ENCODE results near the gene ZSWIM6. TPM values are rescaled to one million over a fixed set of nuclear protein-coding genes. Genes with fewer than 3 reads are reported as not detected.
A peak's percentile ranks its signal among the peaks of the same experiment; 100 is the strongest.

ZSWIM6 gene
- 1 to 10 TPM; 4.4 TPM for total RNA-seq

GRCh38 chr5:61331407-61332357, at the start of gene ZSWIM6:
Gene ZSWIM6, plus strand, starts transcription at chr5:61332258. Its CDS starts 15 bp downstream, at chr5:61332273.
- H3K4me1 Mint-ChIP-seq (ENCODE audit: low read depth), result peaks cover 46% of the 10 kb centered on the region
- TF ChIP-seq, protein P1, sequence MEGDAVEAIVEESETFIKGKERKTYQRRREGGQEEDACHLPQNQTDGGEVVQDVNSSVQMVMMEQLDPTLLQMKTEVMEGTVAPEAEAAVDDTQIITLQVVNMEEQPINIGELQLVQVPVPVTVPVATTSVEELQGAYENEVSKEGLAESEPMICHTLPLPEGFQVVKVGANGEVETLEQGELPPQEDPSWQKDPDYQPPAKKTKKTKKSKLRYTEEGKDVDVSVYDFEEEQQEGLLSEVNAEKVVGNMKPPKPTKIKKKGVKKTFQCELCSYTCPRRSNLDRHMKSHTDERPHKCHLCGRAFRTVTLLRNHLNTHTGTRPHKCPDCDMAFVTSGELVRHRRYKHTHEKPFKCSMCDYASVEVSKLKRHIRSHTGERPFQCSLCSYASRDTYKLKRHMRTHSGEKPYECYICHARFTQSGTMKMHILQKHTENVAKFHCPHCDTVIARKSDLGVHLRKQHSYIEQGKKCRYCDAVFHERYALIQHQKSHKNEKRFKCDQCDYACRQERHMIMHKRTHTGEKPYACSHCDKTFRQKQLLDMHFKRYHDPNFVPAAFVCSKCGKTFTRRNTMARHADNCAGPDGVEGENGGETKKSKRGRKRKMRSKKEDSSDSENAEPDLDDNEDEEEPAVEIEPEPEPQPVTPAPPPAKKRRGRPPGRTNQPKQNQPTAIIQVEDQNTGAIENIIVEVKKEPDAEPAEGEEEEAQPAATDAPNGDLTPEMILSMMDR (IDR thresholded peaks at IDR 0.05), result no peak

DNA sequence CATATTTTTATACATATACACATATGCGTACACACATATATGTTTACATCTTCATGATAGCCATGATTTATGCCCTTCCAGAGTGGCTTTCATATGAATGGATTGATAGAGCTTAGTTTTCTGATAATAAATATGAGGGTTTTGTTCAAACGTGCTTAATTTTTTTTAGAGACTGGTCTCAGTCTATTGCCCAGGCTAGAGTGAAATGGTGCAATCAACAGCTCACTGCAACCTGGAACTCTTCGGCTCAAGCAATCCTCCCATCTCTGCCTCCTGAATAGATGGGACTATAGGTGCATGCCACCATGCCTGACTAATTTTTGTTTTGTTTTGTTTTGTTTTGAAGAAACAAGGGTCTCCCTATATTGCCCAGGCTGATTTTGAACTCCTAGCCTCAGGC, 48.6 kb upstream of the ZSWIM6 start:
- ChIA-PET POLR2A (no interaction called here), CTCF (no interaction called here)
- no peak for DNase-seq
- H3K4me3 Mint-ChIP-seq, result no peak overlapping the region
- no peaks in the 10 kb centered on the region for H3K9me3 Mint-ChIP-seq
- H3K27me3 Mint-ChIP-seq, result no peaks in the 10 kb centered on the region
- TF ChIP-seq, protein P1 (IDR thresholded peaks at IDR 0.05), result no peak
- intact Hi-C loops (cut with micrococcal nuclease), result no loop called here
- no peaks in the 10 kb centered on the region for H3K36me3 Mint-ChIP-seq (ENCODE audit: low read depth)
- no peak overlapping the region for H3K27ac Mint-ChIP-seq
- peaks cover 15% of the 10 kb centered on the region for H3K4me1 Mint-ChIP-seq (ENCODE audit: low read depth)
- peak; percentile 18 for ATAC-seq

More at GRCh38 chr5:61331407-61332357, at the start of gene ZSWIM6:
- H3K36me3 Mint-ChIP-seq (ENCODE audit: low read depth), result peaks cover 9% of the 10 kb centered on the region
- peaks cover 12% of the 10 kb centered on the region for H3K27me3 Mint-ChIP-seq
- CTCF ChIA-PET, result interaction anchor here (0.9 to 1.7 kb wide), 5 partner anchors 8 to 326 kb away, joined by 3 to 5 read pairs (median 4); no protein-coding TSS in a partner anchor
- DNase-seq (peak; percentile 100), ATAC-seq (peak; percentile 90)
- POLR2A ChIA-PET, result interaction anchor here (0.7 to 1.6 kb wide), 6 partner anchors 10 to 632 kb away, joined by 3 to 5 read pairs (median 3); partner anchors contain the start of gene DEPDC1B
- H3K27ac Mint-ChIP-seq, result peak within 1 kb of the TSS; percentile 91
- H3K4me3 Mint-ChIP-seq, result peak within 1 kb of the TSS; percentile 81
- H3K9me3 Mint-ChIP-seq, result no peaks in the 10 kb centered on the region
- intact Hi-C loops (cut with micrococcal nuclease), result loop anchor here (5.0 kb wide), 1 partner anchor 76 kb away; no protein-coding TSS in a partner anchor

GRCh38 chr5:61285531-61285930, 46.5 kb upstream of the ZSWIM6 start:
- H3K4me3 Mint-ChIP-seq, result no peak overlapping the region
- no peaks in the 10 kb centered on the region for H3K27me3 Mint-ChIP-seq
- ChIA-PET CTCF (interaction anchor here (1.0 to 1.1 kb wide), 2 partner anchors 68 to 373 kb away, joined by 3 read pairs; no protein-coding TSS in a partner anchor), POLR2A (no interaction called here)
- no peaks in the 10 kb centered on the region for H3K9me3 Mint-ChIP-seq
- no peaks in the 10 kb centered on the region for H3K36me3 Mint-ChIP-seq (ENCODE audit: low read depth)
- intact Hi-C loops (cut with micrococcal nuclease), result no loop called here
- ATAC-seq (no peak), DNase-seq (no peak)
- TF ChIP-seq, protein P1 (IDR thresholded peaks at IDR 0.05), result no peak
- peaks cover 8% of the 10 kb centered on the region for H3K4me1 Mint-ChIP-seq (ENCODE audit: low read depth)
- no peak overlapping the region for H3K27ac Mint-ChIP-seq

DNA sequence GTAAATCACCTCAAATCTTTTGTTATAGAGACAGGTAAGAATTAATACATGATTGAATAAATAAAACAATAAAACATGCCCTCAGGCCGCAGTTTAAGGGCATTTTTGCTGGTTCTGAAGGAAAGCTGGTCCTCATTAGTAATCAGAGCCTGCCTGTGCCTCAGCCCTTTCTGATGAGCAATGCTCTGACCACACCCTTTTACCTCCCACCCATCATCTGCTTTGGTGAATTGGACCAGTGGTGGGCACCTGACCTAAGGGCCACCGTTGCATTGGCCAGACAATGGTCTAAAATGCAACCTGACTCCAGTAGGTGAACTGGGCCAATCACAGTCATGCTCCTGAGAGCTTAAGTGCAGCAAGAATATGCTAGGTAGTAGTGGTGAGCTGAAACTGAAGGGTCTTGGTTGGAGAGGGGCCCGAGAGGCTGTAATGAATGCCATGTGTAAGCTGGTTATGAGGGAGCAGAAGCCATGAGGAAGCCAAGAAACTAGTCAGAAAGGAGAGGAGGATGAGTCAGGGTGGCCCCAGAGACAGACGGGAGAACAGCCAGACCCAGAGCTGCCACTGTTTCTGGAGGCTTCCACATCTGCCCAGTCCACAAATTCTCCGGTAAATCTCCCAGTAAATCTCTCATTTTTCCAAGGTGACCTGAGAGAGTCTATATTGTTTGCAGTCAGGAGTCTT, 45.5 kb upstream of the ZSWIM6 start:
- Mint-ChIP-seq H3K27me3 (no peaks in the 10 kb centered on the region), H3K4me3 (no peak overlapping the region), H3K36me3 (ENCODE audit: low read depth) (no peaks in the 10 kb centered on the region), H3K27ac (no peak overlapping the region), H3K9me3 (no peaks in the 10 kb centered on the region), H3K4me1 (ENCODE audit: low read depth) (peaks cover 2% of the 10 kb centered on the region)
- intact Hi-C loops (cut with micrococcal nuclease), result no loop called here
- TF ChIP-seq, protein P1 (IDR thresholded peaks at IDR 0.05), result no peak
- ChIA-PET CTCF (interaction anchor here (1.5 kb wide), 1 partner anchor 10 kb away, joined by 5 read pairs; no protein-coding TSS in a partner anchor), POLR2A (no interaction called here)
- ATAC-seq, result no peak
- no peak for DNase-seq
